DND-41 (cell line): ENCODE measurements around the gene MT1HL1.

Experiments used
- CTCF ChIP-seq: IDR thresholded peaks from 2 replicates; pipeline ENCODE4 v1.5.1; 2012; ENCODE audit warnings: borderline replicate concordance, low read length, moderate library complexity, mild to moderate bottlenecking; ENCODE audit not compliant: poor library complexity, severe bottlenecking; ENCODE audit errors: extremely low read depth
- EZH2 ChIP-seq: IDR thresholded peaks from 3 replicates; pipeline ENCODE4 v1.6.1; 2012; ENCODE audit warnings: borderline replicate concordance, low read depth, mild to moderate bottlenecking, moderate library complexity, low read length, inconsistent platforms; ENCODE audit not compliant: severe bottlenecking

- TF ChIP-seq CTCF (no peak), EZH2 (no peak)
These were observed 38.8 kb upstream of the MT1HL1 start for GRCh38 chr1:237042892-237043576.
